ENCODE measurements around the gene CCDC112.

The CCDC112 gene

GRCh38 chr5:115243412-115243811 is 53.0 kb downstream of the CCDC112 start:
- TF ChIP-seq CTCF (IDR thresholded peaks at IDR 0.05): no peak
- no peak for TF ChIP-seq ZFX (IDR thresholded peaks at IDR 0.05; ENCODE audit: borderline replicate concordance)

GRCh38 chr5:115241881-115242642 is 54.4 kb downstream of the CCDC112 start:
- no peak overlapping the region for H3K27ac ChIP-seq
- TF ChIP-seq CTCF (IDR thresholded peaks at IDR 0.05): no peak

More at GRCh38 chr5:115243412-115243811, 53.0 kb downstream of the CCDC112 start:
- no peak overlapping the region for H3K27ac ChIP-seq

GRCh38 chr5:115237066-115237465 is 59.4 kb downstream of the CCDC112 start:
- no peak overlapping the region for H3K27ac ChIP-seq
- TF ChIP-seq ZFX (IDR thresholded peaks at IDR 0.05; ENCODE audit: borderline replicate concordance) (no peak), CTCF (IDR thresholded peaks at IDR 0.05) (no peak)

GRCh38 chr5:115236599-115236998 is 59.9 kb downstream of the CCDC112 start:
- TF ChIP-seq CTCF (IDR thresholded peaks at IDR 0.05): no peak
- no peak for TF ChIP-seq ZFX (IDR thresholded peaks at IDR 0.05; ENCODE audit: borderline replicate concordance)
- no peak overlapping the region for H3K27ac ChIP-seq

- no peak overlapping the region for H3K27ac ChIP-seq
- no peak for TF ChIP-seq CTCF (IDR thresholded peaks at IDR 0.05)
- TF ChIP-seq ZFX (IDR thresholded peaks at IDR 0.05; ENCODE audit: borderline replicate concordance): no peak
These were observed 64.9 kb downstream of the CCDC112 start for GRCh38 chr5:115231598-115231997.

- TF ChIP-seq ZFX (IDR thresholded peaks at IDR 0.05; ENCODE audit: borderline replicate concordance) (no peak), CTCF (IDR thresholded peaks at IDR 0.05) (no peak)
- H3K27ac ChIP-seq: no peak overlapping the region
These were observed 66.8 kb downstream of the CCDC112 start for GRCh38 chr5:115229606-115230005.

- H3K27ac ChIP-seq: no peak overlapping the region
These were observed 69.2 kb downstream of the CCDC112 start for GRCh38 chr5:115227281-115227680.

More at GRCh38 chr5:115227281-115227680, 69.2 kb downstream of the CCDC112 start:
- no peak for TF ChIP-seq ZFX (IDR thresholded peaks at IDR 0.05; ENCODE audit: borderline replicate concordance)

Data from 22Rv1 (cell line).